ENCODE data around the gene MTREX.

MTREX gene

GRCh38 chr5:55343107-55343506 is 35.3 kb downstream of the MTREX start:
- Histone ChIP-seq H2AFZ (ENCODE audit: low read depth, low read length) (no peak overlapping the region), H3K9ac (ENCODE audit: low read length) (no peak overlapping the region), H3K79me2 (ENCODE audit: low read length) (peaks cover 5% of the 10 kb centered on the region; the same call in 1 of the 2 replicates), H4K20me1 (ENCODE audit: insufficient read depth, low read length) (no peaks in the 10 kb centered on the region), H3K9me3 (ENCODE audit: insufficient read depth, low read length) (no peaks in the 10 kb centered on the region), H3K4me1 (ENCODE audit: low read length) (peaks cover 18% of the 10 kb centered on the region), H3K36me3 (replicated peaks; ENCODE audit: low read depth, low read length) (peaks cover 26% of the 10 kb centered on the region), H3K27me3 (ENCODE audit: low read depth, low read length) (no peaks in the 10 kb centered on the region), H3K4me2 (ENCODE audit: low read length) (no peak overlapping the region), H3K27ac (ENCODE audit: low read length) (no peak overlapping the region), H3K4me3 (ENCODE audit: low read length) (no peak overlapping the region)
- TF ChIP-seq CTCF (IDR thresholded peaks at IDR 0.05; ENCODE audit: low read depth, low read length) (no peak), EZH2phosphoT487 (IDR thresholded peaks at IDR 0.05; ENCODE audit: low read depth) (no peak)

- no peak overlapping the region for H3K27ac ChIP-seq (ENCODE audit: low read length)
- TF ChIP-seq CTCF (IDR thresholded peaks at IDR 0.05; ENCODE audit: low read depth, low read length): no peak
- no peak for TF ChIP-seq EZH2phosphoT487 (IDR thresholded peaks at IDR 0.05; ENCODE audit: low read depth)
- peaks cover 28% of the 10 kb centered on the region for H3K36me3 ChIP-seq (replicated peaks; ENCODE audit: low read depth, low read length)
These were observed 35.8 kb downstream of the MTREX start for GRCh38 chr5:55343609-55344008.

GRCh38 chr5:55344392-55344992 is 36.7 kb downstream of the MTREX start:
- H3K9ac ChIP-seq (ENCODE audit: low read length): no peak overlapping the region
- TF ChIP-seq EZH2phosphoT487 (IDR thresholded peaks at IDR 0.05; ENCODE audit: low read depth): no peak
- TF ChIP-seq CTCF (IDR thresholded peaks at IDR 0.05; ENCODE audit: low read depth, low read length): peak; percentile 62
- H3K4me1 ChIP-seq (ENCODE audit: low read length): peaks cover 4% of the 10 kb centered on the region
- peaks cover 2% of the 10 kb centered on the region; the same call in 1 of the 2 replicates for H3K79me2 ChIP-seq (ENCODE audit: low read length)
- no peaks in the 10 kb centered on the region for H3K27me3 ChIP-seq (ENCODE audit: low read depth, low read length)
- H3K9me3 ChIP-seq (ENCODE audit: insufficient read depth, low read length): no peaks in the 10 kb centered on the region
- H3K27ac ChIP-seq (ENCODE audit: low read length): no peak overlapping the region
- no peak overlapping the region for H2AFZ ChIP-seq (ENCODE audit: low read depth, low read length)
- H3K36me3 ChIP-seq (replicated peaks; ENCODE audit: low read depth, low read length): peaks cover 28% of the 10 kb centered on the region
- H3K4me2 ChIP-seq (ENCODE audit: low read length): no peak overlapping the region
- no peaks in the 10 kb centered on the region for H4K20me1 ChIP-seq (ENCODE audit: insufficient read depth, low read length)
- H3K4me3 ChIP-seq (ENCODE audit: low read length): no peak overlapping the region

More at GRCh38 chr5:55343609-55344008, 35.8 kb downstream of the MTREX start:
- H3K4me2 ChIP-seq (ENCODE audit: low read length): no peak overlapping the region
- H3K27me3 ChIP-seq (ENCODE audit: low read depth, low read length): no peaks in the 10 kb centered on the region
- H3K9ac ChIP-seq (ENCODE audit: low read length): no peak overlapping the region
- no peaks in the 10 kb centered on the region for H4K20me1 ChIP-seq (ENCODE audit: insufficient read depth, low read length)
- H3K4me1 ChIP-seq (ENCODE audit: low read length): peaks cover 13% of the 10 kb centered on the region
- H3K79me2 ChIP-seq (ENCODE audit: low read length): peaks cover 2% of the 10 kb centered on the region; the same call in 1 of the 2 replicates
- no peak overlapping the region for H2AFZ ChIP-seq (ENCODE audit: low read depth, low read length)
- H3K4me3 ChIP-seq (ENCODE audit: low read length): no peak overlapping the region
- H3K9me3 ChIP-seq (ENCODE audit: insufficient read depth, low read length): no peaks in the 10 kb centered on the region

- Histone ChIP-seq H3K27ac (ENCODE audit: low read length) (no peak overlapping the region), H3K4me2 (ENCODE audit: low read length) (no peak overlapping the region), H3K27me3 (ENCODE audit: low read depth, low read length) (no peaks in the 10 kb centered on the region), H2AFZ (ENCODE audit: low read depth, low read length) (no peak overlapping the region), H3K36me3 (replicated peaks; ENCODE audit: low read depth, low read length) (peaks cover 33% of the 10 kb centered on the region), H3K79me2 (ENCODE audit: low read length) (no peaks in the 10 kb centered on the region), H3K4me1 (ENCODE audit: low read length) (peaks cover 8% of the 10 kb centered on the region), H4K20me1 (ENCODE audit: insufficient read depth, low read length) (no peaks in the 10 kb centered on the region), H3K9me3 (ENCODE audit: insufficient read depth, low read length) (no peaks in the 10 kb centered on the region), H3K4me3 (ENCODE audit: low read length) (no peak overlapping the region), H3K9ac (ENCODE audit: low read length) (no peak overlapping the region)
- TF ChIP-seq EZH2phosphoT487 (IDR thresholded peaks at IDR 0.05; ENCODE audit: low read depth): no peak
- TF ChIP-seq CTCF (IDR thresholded peaks at IDR 0.05; ENCODE audit: low read depth, low read length): no peak
These were observed 37.5 kb downstream of the MTREX start for GRCh38 chr5:55345327-55345726.

Measured in OCI-LY3 (cell line).